WERI-Rb-1 (cell line): ENCODE data around the gene UBXN6.

ENCODE experiments used
- DNase-seq: peaks from one replicate; pipeline ENCODE4 v3.0.0-alpha.2; 2020
- H3K27ac ChIP-seq: fragments of 250-450 bp; sonication (Bioruptor Pico); 2 replicates; pipeline ENCODE4 v1.5.1; 2020; ENCODE audit warnings: mild to moderate bottlenecking, moderate library complexity
- H3K27me3 ChIP-seq: fragments of 250-450 bp; sonication (Bioruptor Pico); 2 replicates; pipeline ENCODE4 v1.5.1; 2021; ENCODE audit warnings: mild to moderate bottlenecking, low read depth, moderate library complexity; ENCODE audit not compliant: insufficient read depth, severe bottlenecking
- H3K36me3 ChIP-seq: fragments of 250-450 bp; sonication (Bioruptor Pico); 2 replicates; pipeline ENCODE4 v1.5.1; 2020; ENCODE audit warnings: mild to moderate bottlenecking, moderate library complexity
- H3K4me3 ChIP-seq: 2 replicates; pipeline ENCODE4 v1.5.1; 2011; ENCODE audit warnings: low read depth, mild to moderate bottlenecking, control low read depth, low read length
- H3K9me3 ChIP-seq: fragments of 250-450 bp; sonication (Bioruptor Pico); 2 replicates; pipeline ENCODE4 v1.5.1; 2021; ENCODE audit warnings: mild to moderate bottlenecking, moderate library complexity; ENCODE audit not compliant: severe bottlenecking
- CTCF ChIP-seq: IDR thresholded peaks from 2 replicates; pipeline ENCODE4 v1.5.1; 2011; ENCODE audit warnings: low read depth, mild to moderate bottlenecking, control low read depth, inconsistent platforms, low read length

UBXN6 gene

GRCh38 chr19:4504297-4504701 is 46.7 kb upstream of the UBXN6 start:
- Histone ChIP-seq H3K27me3 (no peaks in the 10 kb centered on the region), H3K36me3 (peaks cover 51% of the 10 kb centered on the region), H3K27ac (no peak overlapping the region)

GRCh38 chr19:4503825-4504170 is 46.2 kb upstream of the UBXN6 start:
- no peaks in the 10 kb centered on the region for H3K27me3 ChIP-seq
- H3K27ac ChIP-seq: no peak overlapping the region
- H3K36me3 ChIP-seq: peaks cover 51% of the 10 kb centered on the region
- no peak overlapping the region for H3K4me3 ChIP-seq
- no peak for DNase-seq
- no peak for TF ChIP-seq CTCF
- no peaks in the 10 kb centered on the region for H3K9me3 ChIP-seq

More at GRCh38 chr19:4504297-4504701, 46.7 kb upstream of the UBXN6 start:
- DNase-seq: no peak
- no peak for TF ChIP-seq CTCF
- H3K4me3 ChIP-seq: no peak overlapping the region
- no peaks in the 10 kb centered on the region for H3K9me3 ChIP-seq

- Histone ChIP-seq H3K4me3 (no peak overlapping the region), H3K9me3 (no peaks in the 10 kb centered on the region), H3K27me3 (no peaks in the 10 kb centered on the region), H3K27ac (no peak overlapping the region), H3K36me3 (peaks cover 53% of the 10 kb centered on the region)
- no peak for TF ChIP-seq CTCF
- DNase-seq: no peak
These were observed 45.7 kb upstream of the UBXN6 start for GRCh38 chr19:4503132-4503824.

GRCh38 chr19:4502282-4503131 is 44.9 kb upstream of the UBXN6 start:
- no peak overlapping the region for H3K4me3 ChIP-seq
- peaks cover 57% of the 10 kb centered on the region for H3K36me3 ChIP-seq
- no peak for DNase-seq
- no peaks in the 10 kb centered on the region for H3K9me3 ChIP-seq
- H3K27ac ChIP-seq: no peak overlapping the region
- TF ChIP-seq CTCF: no peak
- no peaks in the 10 kb centered on the region for H3K27me3 ChIP-seq

- H3K4me3 ChIP-seq: no peak overlapping the region
- no peaks in the 10 kb centered on the region for H3K9me3 ChIP-seq
- TF ChIP-seq CTCF: no peak
- DNase-seq: no peak
- no peaks in the 10 kb centered on the region for H3K27me3 ChIP-seq
- H3K36me3 ChIP-seq: peaks cover 55% of the 10 kb centered on the region
- no peak overlapping the region for H3K27ac ChIP-seq
These were observed 44.1 kb upstream of the UBXN6 start for GRCh38 chr19:4501691-4502090.
